ENCODE measurements around the gene ARHGAP26. TPM values are rescaled to one million over a fixed set of nuclear protein-coding genes. Genes with fewer than 3 reads are reported as not detected.

ARHGAP26 gene
- total and polyA plus RNA-seq, 2 of the 4 experiments (the other 2 are of a cell fraction): 0.54 to 0.56 TPM

DNA sequence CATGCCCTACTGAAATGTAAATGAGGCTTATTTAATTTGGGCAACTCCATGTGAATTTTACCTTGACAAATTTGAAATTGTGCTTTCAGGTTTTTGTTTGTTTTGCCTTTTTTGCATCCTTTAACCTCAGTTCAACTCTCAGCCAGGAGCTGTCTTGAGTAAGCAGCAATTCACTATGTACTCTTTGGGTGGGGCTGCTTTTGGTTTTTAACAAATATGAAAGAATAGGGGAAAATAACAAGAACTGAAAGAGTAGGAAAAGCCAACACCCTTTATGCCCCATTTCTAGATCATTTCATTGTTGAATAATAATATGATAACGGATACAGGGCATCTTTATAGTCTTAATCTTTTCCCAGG is 192.0 kb downstream of the ARHGAP26 start:
- H2BK15ac ChIP-seq (ENCODE audit: low read depth, low read length): no peak overlapping the region
- no peaks in the 10 kb centered on the region for H3K79me1 ChIP-seq (ENCODE audit: low read depth in 1 of 2, low read length in 2 of 2)
- H3K4me3 ChIP-seq (ENCODE audit: insufficient read depth, low read depth, low read length): no peak overlapping the region
- dilution Hi-C loops (cut with HindIII; ENCODE audit: low sequenced_read_pairs, unreplicated experiment) (no loop called here), in situ Hi-C loops (cut with MboI; ENCODE audit: low sequenced_read_pairs) (no loop called here), intact Hi-C loops (cut with micrococcal nuclease) (no loop called here)
- no peaks in the 10 kb centered on the region; the same call in 1 of the 2 replicates for H3K9me1 ChIP-seq (ENCODE audit: insufficient read depth, low read length)
- peaks cover 10% of the 10 kb centered on the region for H3K4me1 ChIP-seq (ENCODE audit: control insufficient read depth, insufficient read depth, low read length)
- no peak overlapping the region for H3K14ac ChIP-seq (replicated peaks; ENCODE audit: low read depth, low read length)
- BruUV-seq (replicated peaks): no TSS peak
- ChIA-PET POLR2A (ENCODE audit: unreplicated experiment) (no interaction called here), CTCF (interaction anchor here (1.4 kb wide), 1 partner anchor 41 kb away, joined by 3 read pairs; no protein-coding TSS in a partner anchor)
- no CpG with 5 or more reads among the region's 1 CpG for WGBS, 2 experiments (ENCODE audit: extremely low coverage in 2 of 2, insufficient read length in 1 of 2)
- no peak overlapping the region for H2AK5ac ChIP-seq (ENCODE audit: low read depth, low read length)
- no peak overlapping the region for H2AFZ ChIP-seq (replicated peaks; ENCODE audit: low read length, poor library complexity)
- H3K18ac ChIP-seq (ENCODE audit: low read depth, low read length): no peak overlapping the region
- H4K8ac ChIP-seq (ENCODE audit: low read depth in 2 of 2, low read length in 2 of 2): no peak overlapping the region
- H4K91ac ChIP-seq (ENCODE audit: insufficient read depth, low read depth, low read length): no peak overlapping the region
- TF ChIP-seq, protein P1, sequence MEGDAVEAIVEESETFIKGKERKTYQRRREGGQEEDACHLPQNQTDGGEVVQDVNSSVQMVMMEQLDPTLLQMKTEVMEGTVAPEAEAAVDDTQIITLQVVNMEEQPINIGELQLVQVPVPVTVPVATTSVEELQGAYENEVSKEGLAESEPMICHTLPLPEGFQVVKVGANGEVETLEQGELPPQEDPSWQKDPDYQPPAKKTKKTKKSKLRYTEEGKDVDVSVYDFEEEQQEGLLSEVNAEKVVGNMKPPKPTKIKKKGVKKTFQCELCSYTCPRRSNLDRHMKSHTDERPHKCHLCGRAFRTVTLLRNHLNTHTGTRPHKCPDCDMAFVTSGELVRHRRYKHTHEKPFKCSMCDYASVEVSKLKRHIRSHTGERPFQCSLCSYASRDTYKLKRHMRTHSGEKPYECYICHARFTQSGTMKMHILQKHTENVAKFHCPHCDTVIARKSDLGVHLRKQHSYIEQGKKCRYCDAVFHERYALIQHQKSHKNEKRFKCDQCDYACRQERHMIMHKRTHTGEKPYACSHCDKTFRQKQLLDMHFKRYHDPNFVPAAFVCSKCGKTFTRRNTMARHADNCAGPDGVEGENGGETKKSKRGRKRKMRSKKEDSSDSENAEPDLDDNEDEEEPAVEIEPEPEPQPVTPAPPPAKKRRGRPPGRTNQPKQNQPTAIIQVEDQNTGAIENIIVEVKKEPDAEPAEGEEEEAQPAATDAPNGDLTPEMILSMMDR (conservative IDR thresholded peaks at IDR 0.05; ENCODE audit: low read depth, low read length): no peak
- TF ChIP-seq NFE2L2 (IDR thresholded peaks at IDR 0.05; ENCODE audit: low read depth, low read length) (no peak), RAD21 (IDR thresholded peaks at IDR 0.05; ENCODE audit: low read length) (no peak), SMC3 (IDR thresholded peaks at IDR 0.05; ENCODE audit: low read depth, low read length) (no peak), MAFK (IDR thresholded peaks at IDR 0.05; ENCODE audit: low read depth, low read length) (no peak), FOS (IDR thresholded peaks at IDR 0.05; ENCODE audit: low read depth, low read length) (no peak), MXI1 (IDR thresholded peaks at IDR 0.05; ENCODE audit: borderline replicate concordance, low read depth, low read length) (no peak), CEBPB (IDR thresholded peaks at IDR 0.05; ENCODE audit: low read depth, low read length) (no peak), RFX5 (IDR thresholded peaks at IDR 0.05; ENCODE audit: low read depth, low read length) (no peak), RCOR1 (IDR thresholded peaks at IDR 0.05; ENCODE audit: insufficient replicate concordance, low read length) (no peak), BHLHE40 (IDR thresholded peaks at IDR 0.05; ENCODE audit: low read depth, low read length) (no peak), POLR2A (IDR thresholded peaks at IDR 0.05; ENCODE audit: low read depth, low read length) (no peak)
- TF ChIP-seq, protein P2, sequence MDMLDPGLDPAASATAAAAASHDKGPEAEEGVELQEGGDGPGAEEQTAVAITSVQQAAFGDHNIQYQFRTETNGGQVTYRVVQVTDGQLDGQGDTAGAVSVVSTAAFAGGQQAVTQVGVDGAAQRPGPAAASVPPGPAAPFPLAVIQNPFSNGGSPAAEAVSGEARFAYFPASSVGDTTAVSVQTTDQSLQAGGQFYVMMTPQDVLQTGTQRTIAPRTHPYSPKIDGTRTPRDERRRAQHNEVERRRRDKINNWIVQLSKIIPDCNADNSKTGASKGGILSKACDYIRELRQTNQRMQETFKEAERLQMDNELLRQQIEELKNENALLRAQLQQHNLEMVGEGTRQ (IDR thresholded peaks at IDR 0.05; ENCODE audit: low read depth, low read length): no peak
- TF ChIP-seq, protein P3, sequence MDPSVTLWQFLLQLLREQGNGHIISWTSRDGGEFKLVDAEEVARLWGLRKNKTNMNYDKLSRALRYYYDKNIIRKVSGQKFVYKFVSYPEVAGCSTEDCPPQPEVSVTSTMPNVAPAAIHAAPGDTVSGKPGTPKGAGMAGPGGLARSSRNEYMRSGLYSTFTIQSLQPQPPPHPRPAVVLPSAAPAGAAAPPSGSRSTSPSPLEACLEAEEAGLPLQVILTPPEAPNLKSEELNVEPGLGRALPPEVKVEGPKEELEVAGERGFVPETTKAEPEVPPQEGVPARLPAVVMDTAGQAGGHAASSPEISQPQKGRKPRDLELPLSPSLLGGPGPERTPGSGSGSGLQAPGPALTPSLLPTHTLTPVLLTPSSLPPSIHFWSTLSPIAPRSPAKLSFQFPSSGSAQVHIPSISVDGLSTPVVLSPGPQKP (IDR thresholded peaks at IDR 0.05; ENCODE audit: borderline replicate concordance, low read depth, low read length): no peak
- no peaks in the 10 kb centered on the region for H3K9me3 ChIP-seq (ENCODE audit: control insufficient read depth, insufficient read depth, low read length)
- H3K9ac ChIP-seq (ENCODE audit: low read depth, low read length): no peak overlapping the region
- DNase-seq (no peak), ATAC-seq (ENCODE audit: low read depth) (no peak)
- H3K23ac ChIP-seq (ENCODE audit: low read depth, low read length): no peak overlapping the region
- no peaks in the 10 kb centered on the region for H4K20me1 ChIP-seq (ENCODE audit: insufficient read depth, low read length)
- no peak overlapping the region for H4K5ac ChIP-seq (ENCODE audit: low read depth, low read length)
- no peak overlapping the region for H2BK120ac ChIP-seq (ENCODE audit: low read depth, low read length)
- no peaks in the 10 kb centered on the region for H3K27me3 ChIP-seq (ENCODE audit: control insufficient read depth, insufficient read depth, low read length)
- H3K56ac ChIP-seq (ENCODE audit: extremely low read depth, insufficient read depth, low read length): no peak overlapping the region
- H3K27ac ChIP-seq (ENCODE audit: insufficient read depth, low read length): no peak overlapping the region
- H3K4ac ChIP-seq (ENCODE audit: low read depth, low read length): no peak overlapping the region
- no peak overlapping the region for H2BK20ac ChIP-seq (ENCODE audit: low read depth, low read length)
- no peak overlapping the region for H3K4me2 ChIP-seq (ENCODE audit: low read depth, low read length)
- H2AK9ac ChIP-seq (replicated peaks; ENCODE audit: low read depth, low read length, poor library complexity): no peak overlapping the region
- H3K36me3 ChIP-seq (ENCODE audit: control insufficient read depth, insufficient read depth, low read length): no peaks in the 10 kb centered on the region
- H2BK5ac ChIP-seq (ENCODE audit: low read depth, low read length, poor library complexity, severe bottlenecking): no peak overlapping the region
